GM06990 (cell line): ENCODE results near the gene ADAM15.

Source experiments
- DNase-seq: peaks from one replicate; pipeline ENCODE4 v3.0.0-alpha.2; 2011; ENCODE audit not compliant: insufficient read length; ENCODE audit errors: extremely low read depth
- H3K27me3 ChIP-seq: replicated peaks from 2 replicates; pipeline ENCODE4 v1.6.0; 2011; ENCODE audit warnings: low read length; ENCODE audit not compliant: control insufficient read depth, insufficient read depth
- H3K36me3 ChIP-seq: 2 replicates; pipeline ENCODE4 v1.5.1; 2011; ENCODE audit warnings: low read length; ENCODE audit not compliant: control insufficient read depth, insufficient read depth
- H3K4me3 ChIP-seq: replicated peaks from 2 replicates; pipeline ENCODE4 v1.5.1; 2011; ENCODE audit warnings: low read depth, mild to moderate bottlenecking, control low read depth, low read length
- CTCF ChIP-seq: IDR thresholded peaks from 2 replicates; pipeline ENCODE4 v1.5.1; 2011; ENCODE audit warnings: low read length, control low read depth, mild to moderate bottlenecking, inconsistent platforms; ENCODE audit not compliant: insufficient read depth, poor library complexity, severe bottlenecking

ADAM15 gene

GRCh38 chr1:155014709-155015508 lies 36.2 kb upstream of the ADAM15 start:
- no peak for TF ChIP-seq CTCF
- Histone ChIP-seq H3K27me3 (no peaks in the 10 kb centered on the region), H3K36me3 (peaks cover 14% of the 10 kb centered on the region), H3K4me3 (no peak overlapping the region)
- DNase-seq = no peak

- DNase-seq = no peak
- no peak for TF ChIP-seq CTCF
- peaks cover 14% of the 10 kb centered on the region for H3K36me3 ChIP-seq
- no peaks in the 10 kb centered on the region for H3K27me3 ChIP-seq
- H3K4me3 ChIP-seq = no peak overlapping the region
These were observed 35.4 kb upstream of the ADAM15 start for GRCh38 chr1:155015527-155016230.

- Histone ChIP-seq H3K36me3 (peaks cover 9% of the 10 kb centered on the region), H3K4me3 (no peak overlapping the region), H3K27me3 (no peaks in the 10 kb centered on the region)
- DNase-seq = no peak
- no peak for TF ChIP-seq CTCF
These were observed 34.8 kb upstream of the ADAM15 start for GRCh38 chr1:155016231-155016831.

- peak; percentile 89 for DNase-seq
- peak; percentile 100 for TF ChIP-seq CTCF
- Histone ChIP-seq H3K36me3 (peaks cover 9% of the 10 kb centered on the region), H3K27me3 (no peaks in the 10 kb centered on the region), H3K4me3 (peak overlapping the region; percentile 55)
These were observed 33.8 kb upstream of the ADAM15 start for GRCh38 chr1:155017041-155017945.

- DNase-seq = no peak
- Histone ChIP-seq H3K36me3 (peaks cover 9% of the 10 kb centered on the region), H3K4me3 (peak overlapping the region; percentile 55), H3K27me3 (no peaks in the 10 kb centered on the region)
- TF ChIP-seq CTCF = no peak
These were observed 33.2 kb upstream of the ADAM15 start for GRCh38 chr1:155017946-155018316.
